GDM1 (cell line): Measurements from ENCODE around the gene SEMA6D.
"Not testable (repeated sequence)": the region's sequence is repeated elsewhere in the genome, so short reads cannot be mapped to it uniquely, and the experiment has no call there.

Source experiments
- DNase-seq: peaks from one replicate; lab custom pipeline; 2025; lab: John Stamatoyannopoulos, UW

The SEMA6D gene

DNA sequence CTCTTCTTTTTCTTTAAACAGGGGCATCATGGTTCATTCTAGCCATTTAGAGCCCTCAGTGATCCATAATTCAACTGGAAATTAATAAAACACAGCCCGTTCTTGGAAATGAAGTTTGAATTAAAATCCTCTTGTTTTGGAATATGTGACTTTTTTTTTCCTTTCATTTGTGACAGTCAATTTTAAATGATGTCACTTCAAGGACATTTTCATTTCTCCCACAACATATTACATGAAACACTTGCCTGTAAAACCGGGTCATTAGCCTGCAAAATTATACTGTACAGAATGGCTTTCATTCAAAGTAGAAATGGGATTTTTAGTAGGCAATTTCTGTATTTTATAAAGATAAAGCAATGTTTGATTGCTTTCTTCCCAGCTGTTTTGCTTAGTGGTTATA lies 789 bp upstream of the SEMA6D start:
- no peak for DNase-seq

DNA sequence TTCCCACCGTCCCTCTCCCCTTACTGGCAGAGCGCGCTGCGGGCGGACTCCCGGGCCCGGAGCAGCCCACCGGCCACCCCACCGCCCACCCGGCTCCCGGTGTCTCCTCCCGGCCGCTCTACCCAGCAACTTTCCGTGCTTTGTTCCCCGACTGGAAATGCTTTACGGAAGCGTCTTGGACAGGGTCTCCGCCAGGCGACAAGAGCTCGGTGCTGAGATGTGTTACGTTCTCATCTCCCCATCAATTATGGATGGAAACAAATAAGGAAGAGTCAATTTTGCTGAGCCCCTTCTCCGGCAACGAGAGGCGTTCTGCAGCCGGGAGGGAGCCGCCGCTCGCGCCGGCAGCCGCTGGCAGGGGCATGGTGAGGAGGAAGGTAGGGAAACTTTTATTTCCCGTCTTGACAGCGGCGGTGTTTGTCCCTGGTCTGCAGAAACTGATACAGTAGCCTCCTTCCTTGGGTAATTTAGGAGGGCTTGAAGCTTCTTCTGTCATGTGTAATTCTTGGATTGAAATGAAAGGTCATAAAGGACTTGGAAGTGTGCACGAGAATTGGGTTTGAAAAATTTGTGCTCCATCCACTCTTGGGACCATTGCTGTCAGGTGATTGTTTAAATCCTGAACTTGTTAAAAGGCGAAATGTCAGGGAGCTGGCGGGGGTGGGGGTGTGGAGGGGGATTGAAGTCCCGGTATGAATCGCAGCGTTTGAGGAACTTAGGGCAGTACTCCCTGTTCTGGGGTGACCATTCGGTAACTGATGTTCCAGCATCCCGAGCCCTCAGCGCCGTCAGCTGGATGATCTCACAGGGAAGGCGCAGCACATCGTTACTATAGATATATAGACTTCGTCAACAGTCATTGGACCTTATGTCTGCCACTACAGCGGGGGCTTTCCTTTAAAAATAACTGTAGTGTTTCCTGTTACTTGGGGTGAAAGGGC lies 1.5 kb downstream of the SEMA6D start:
- no peak for DNase-seq

DNA sequence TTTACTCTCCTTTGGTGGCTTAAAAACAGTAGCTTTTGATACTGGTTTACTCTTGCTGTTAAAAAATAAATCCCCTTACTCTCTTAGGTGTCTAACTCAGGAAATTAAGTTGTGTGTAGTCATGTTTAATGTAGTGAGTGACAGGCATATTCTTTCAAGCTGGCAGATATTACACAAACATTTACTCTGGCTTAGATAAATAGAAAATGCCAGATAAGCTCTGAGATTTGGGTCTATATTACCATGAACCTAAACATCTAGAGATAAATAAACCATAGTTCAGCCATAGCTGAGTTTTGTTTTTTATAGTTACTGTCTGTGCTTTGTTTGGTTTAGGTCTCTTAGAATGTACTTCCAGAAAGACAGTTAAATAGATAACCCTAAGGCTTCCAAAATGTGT lies 2.4 kb downstream of the SEMA6D start:
- DNase-seq = no peak

DNA sequence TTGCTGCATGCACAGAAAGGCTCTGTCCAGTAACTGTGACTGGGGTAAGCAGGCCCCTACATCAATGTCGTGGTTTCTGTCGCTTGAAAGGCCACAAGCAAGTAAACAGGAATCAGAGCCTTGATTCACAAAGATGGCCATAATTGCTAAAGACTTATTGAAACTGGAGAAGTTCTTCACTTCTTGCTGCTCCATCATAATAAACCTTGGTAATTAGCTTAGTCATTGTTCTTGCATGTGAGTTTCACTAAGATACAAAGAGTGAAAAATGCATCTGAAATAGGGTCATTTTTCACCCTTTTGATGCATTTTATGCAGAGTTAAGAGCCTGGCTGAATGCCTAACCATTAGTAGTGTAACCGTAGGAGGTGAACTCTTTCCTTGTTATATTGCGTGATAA lies 3.2 kb downstream of the SEMA6D start:
- DNase-seq = no peak

DNA sequence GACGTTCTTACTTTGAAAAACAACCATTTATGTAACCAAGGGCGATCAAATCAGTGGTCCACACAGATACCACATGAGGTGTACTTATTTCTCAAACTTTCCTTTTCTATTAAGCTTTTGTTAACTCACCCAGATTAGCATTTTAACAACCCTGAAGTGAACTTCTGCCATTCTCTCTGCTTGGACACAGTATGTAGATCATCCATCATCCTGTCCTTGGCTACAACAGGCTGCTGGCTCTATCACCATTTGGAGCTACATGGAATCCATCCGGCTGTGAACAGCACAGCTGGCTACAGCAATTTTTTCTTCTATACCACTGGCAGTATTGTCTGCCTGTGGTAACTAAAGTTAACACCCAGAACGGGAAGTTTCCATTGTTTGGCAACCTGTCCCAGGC lies 4.4 kb downstream of the SEMA6D start:
- DNase-seq = no peak

DNA sequence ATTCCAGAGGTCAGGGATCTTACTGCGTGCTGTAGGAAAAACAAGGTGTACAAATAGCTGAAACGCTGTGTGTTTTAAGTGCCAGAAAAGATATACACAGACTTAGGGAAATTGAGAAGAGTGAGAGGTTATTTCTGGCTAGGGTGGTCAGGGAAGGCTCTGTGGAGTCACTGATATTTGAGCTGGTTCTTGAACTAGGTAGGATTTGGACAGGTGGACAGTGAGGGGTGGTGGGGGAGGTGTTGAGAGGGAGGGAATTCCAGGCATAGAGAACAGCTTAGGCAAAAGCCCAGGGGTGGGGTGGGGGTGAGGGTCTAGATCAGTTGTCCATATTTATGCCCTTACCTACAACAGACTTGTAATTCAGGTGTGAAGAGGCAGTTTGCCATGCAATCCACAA lies 7.0 kb downstream of the SEMA6D start:
- DNase-seq = no peak

DNA sequence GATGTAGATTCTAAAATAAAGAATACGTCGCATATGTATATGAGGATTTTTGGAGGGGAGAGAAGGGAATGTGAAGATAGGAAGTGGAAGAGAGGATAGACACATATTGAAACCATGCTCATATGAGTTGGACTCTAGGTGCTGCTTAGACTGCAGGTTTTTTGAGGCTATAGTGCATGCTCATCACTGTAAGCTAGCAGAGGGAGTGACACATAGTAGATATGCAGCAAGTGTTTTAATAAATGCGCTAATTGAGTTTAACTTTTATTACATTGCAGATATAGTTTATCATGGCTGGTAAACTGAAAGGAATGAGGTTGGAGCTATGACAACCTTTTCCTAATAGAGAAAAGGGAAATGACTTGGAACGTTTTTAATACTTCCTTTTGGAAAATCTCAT lies 7.7 kb downstream of the SEMA6D start:
- DNase-seq = no peak

DNA sequence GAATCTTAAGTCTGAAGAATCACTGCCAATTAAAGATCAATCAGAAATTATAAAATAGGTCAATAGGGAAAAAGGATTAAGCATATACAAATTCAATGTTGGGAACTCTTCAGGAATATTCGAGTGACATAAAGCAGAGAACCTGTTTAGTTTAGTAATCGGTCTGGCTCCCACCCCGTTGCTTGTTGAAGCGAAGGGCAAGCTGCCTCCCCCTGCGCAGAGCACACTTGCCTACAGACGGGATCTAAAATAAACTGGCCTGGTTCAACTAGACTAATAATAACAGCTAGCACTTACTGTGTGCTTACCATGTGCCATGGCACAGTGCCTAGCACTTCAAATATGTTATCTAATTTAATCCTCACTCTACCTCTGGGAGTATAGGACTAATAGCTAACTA lies 8.6 kb downstream of the SEMA6D start:
- no peak for DNase-seq

DNA sequence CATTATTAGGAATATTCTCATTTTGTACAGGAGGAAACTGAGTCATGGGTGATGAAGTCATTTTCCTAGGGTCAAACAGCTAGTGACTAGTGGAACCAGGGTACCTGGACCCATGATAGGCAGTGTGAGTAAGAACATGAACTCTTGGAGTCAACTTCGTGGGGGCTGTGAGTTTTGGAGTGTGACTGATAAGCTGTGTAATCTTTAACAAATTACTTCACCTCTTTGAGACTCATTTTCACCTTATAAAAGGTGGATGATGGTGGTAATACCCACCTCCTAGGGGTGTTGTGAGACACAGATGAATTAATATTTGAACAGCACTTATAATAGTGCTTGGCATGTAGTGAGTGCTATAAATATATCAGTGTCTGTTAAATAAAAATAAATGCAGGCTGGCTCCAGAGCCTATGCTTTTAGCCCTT lies 9.1 kb downstream of the SEMA6D start:
- no peak for DNase-seq

DNA sequence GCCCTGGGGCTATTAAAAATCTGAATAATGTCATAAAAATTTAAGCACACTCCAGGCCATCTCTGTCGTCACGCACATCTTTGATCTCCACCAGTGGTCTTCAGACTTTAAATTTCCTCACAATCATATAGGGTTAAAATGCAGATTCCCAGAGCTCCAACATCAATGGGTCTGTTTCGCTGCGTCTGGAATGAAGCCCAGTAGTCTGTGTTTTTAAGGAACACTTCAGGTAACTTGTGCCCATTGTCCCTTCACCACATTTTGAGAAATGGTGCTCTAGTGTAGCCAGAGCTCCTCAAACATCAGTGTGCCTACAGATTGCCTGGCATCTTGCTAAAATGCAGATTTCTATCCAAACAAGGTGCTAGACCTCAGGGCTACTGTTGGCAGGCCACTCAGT lies 9.8 kb downstream of the SEMA6D start:
- no peak for DNase-seq

DNA sequence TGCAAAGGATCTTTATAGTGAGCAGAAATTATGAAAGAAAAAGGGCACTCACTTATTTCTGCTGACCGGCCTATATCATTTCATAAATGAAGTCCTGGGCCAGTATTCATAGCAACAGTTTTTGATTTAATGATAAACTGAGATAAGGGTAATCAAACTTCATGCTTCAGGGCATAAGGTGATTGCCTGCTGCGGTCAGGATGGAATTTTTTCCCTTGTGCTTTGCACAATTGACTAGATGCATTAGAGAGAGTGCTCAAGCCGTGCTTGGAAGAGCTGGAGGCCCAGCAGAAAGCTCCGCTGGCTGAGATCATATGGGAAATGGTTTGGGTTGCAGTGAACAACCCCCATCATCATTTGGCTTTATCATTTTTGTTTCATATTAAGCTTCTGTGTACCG lies 10.4 kb downstream of the SEMA6D start:
- DNase-seq = no peak

DNA sequence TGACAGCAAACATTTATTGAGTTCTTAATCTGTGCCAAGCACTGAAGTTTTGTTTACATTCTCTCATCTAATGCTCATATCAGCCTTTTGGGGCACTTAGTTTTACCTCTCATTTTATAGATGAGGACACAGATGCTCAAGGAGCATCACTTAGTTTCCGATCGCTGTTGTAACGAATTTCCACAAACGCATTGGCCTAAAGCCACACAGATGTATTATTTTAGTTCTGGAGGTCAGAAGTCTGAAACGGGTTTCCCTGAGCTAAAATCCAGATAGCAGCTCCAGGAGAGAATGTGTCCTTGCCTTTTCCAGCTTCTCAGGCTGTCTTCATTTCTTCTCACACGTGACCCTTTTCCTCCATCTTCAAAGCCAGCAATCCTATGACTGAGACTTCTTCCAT lies 11.1 kb downstream of the SEMA6D start:
- DNase-seq = no peak

DNA sequence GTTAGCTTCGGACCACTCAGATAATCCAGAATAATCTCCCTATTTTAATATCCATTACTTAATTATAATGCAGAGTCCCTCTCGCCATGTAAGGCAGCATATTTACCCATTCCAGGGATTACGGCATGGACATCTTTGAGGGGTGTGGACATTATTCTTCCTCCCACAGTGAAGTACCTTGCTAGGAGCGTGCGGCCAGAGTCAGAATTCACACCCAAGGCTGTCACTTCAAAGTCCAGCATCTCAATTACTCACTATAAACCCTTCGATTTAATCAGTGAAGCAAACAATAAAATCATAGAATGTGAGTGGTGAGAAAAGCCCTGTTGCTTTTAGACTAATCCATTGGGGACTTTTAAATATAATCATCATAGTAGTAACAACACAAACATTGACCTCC lies 11.6 kb downstream of the SEMA6D start:
- DNase-seq = no peak

DNA sequence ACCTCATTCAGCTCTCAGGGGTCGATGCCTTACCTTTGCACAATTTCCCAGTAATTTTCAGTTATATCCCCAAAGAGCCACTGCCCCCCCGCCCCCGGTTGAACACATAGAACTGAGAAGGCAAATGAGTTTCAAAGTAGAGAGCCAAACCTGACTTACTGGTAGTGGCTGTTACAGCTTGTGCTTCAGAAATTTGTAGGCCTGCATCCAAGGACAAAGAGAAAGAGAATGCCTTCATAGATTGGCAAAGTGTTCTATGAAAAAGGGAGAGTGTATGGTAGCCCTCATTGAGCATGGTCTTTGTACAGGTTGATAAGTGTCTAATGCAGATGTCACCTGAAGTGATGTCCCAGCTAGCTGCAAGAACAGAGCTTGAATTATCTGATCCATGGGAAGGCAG lies 13.9 kb downstream of the SEMA6D start:
- no peak for DNase-seq

DNA sequence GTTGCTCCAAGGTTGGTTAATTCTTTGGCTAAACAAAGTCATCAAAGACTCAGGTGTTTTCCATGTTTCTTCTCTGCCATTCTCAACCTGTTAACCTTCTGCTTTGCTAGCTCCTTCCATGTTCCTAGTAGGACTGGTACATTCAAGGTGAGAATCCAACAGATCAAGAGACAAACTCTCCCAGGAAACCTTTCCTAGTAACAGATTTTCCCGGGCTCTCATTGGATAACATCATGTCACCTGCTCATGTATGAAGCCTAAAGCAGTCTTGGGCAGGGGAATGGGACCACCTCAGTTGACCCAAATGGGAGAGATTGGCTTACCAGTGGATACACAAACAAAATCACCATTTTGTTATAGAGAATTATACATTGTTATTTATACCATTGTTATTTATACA lies 14.9 kb downstream of the SEMA6D start:
- no peak for DNase-seq

DNA sequence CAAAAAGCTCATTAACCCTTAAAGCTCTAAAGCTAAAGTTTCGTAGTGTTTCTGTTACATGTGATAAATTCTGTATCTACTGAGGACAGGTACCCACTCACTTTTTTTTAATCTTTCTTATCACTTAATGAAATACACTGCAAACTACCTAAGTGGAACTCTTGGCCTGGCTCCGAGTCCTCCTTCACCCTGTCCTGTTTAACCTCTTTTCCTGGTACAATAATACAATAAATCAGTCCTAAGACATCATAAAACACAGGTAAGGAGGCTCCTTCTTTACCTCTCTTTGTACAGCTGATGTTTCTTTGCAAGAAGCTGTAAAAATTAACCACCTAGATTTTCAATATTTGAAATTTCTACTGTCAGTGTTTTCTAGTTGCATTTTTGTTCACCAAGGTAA lies 15.8 kb downstream of the SEMA6D start:
- DNase-seq = no peak

DNA sequence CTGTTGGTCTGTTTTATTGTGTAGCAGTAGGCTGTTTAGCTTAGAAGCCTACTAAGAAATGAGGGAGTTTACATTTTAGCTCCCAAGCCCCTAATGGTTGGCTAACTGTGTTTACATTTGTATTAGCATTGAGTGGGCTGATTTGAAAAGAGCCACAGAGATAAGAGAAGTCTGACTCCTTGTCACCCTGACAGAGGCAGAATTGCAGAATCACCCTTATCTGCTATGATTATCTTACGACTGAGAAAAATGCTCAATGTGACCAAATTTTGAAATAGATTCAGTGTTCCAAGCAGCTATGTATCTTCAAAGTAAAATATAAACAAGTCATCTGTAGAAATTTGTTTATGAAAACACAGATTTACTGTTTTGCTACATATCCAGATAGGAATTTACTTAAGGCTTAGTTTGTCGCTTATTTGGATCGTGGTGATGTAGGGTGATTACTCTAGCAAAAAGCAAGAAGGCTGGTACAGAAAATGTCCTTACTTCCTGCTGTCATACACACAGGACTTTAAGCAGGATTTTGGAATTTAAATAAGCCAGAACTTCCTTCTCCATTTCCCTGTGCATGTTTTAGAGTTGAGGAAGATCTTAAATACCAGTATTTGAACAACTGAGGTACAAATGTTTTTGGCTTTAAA lies 19.0 kb downstream of the SEMA6D start:
- DNase-seq = no peak

DNA sequence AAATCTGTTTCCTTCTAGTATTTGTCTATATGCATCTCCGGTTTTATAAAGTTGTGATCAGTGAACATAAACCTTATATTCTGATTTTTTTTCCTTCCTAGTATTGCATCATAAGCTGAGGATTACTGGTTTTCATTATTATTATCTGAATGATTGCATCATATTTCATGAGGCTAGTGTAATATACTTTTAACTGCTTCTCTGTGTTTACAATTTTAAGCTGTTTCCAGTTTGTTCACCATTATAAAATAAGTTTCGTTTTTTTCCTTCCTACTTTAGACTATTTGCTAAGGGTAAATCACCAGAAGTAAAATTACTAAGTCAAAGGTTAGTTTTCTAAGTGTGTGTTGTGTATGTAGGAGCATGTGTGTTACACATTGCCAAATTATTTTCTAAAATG lies 20.2 kb downstream of the SEMA6D start:
- DNase-seq = no peak

DNA sequence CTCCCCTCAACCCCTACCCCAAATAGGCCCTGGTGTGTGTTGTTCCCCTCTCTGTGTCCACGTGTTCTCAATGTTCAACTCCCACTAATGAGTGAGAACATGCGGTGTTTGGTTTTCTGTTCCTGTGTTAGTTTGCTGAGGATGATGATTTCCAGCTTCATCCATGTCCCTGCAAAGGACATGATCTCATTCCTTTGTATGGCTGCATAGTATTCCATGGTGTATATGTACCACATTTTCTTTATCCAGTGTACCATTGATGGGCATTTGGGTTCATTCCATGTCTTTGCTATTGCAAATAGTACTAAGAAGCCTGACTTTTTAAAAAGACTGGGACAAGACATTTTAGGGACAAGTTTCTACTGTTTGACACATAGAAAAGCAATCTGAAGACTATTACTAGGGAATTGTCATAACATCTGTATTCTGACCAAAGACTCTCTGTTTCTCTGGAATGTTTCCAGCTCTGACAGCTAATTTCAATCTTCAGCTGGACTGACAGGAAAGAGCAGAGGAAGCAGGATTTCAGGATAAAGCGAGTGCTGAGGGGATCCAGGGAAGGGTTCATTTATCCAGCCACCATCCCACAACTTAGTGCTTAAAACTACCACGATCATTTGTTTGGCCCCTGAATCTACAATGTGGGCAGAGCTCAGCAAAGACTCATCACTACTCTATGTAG lies 21.0 kb downstream of the SEMA6D start:
- not testable (repeated sequence) for DNase-seq

DNA sequence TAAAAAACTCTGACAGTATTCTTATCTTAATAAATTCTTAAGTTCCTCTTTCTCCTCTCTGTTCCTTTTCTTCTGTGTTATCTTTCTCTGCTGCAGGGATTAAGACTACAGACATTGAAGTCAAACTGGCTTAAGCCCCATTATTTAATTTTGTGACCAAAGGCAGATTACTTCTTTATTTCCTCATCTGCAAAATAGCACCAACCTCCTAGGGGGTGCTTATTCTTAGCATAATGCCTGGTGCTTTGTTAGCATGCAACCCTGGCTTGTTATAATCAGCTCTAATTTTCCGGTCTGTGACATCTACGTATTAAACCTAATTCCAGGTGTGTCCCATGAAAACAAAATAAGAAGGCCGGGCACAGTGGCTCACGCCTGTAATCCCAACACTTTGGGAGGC lies 23.8 kb downstream of the SEMA6D start:
- no peak for DNase-seq

DNA sequence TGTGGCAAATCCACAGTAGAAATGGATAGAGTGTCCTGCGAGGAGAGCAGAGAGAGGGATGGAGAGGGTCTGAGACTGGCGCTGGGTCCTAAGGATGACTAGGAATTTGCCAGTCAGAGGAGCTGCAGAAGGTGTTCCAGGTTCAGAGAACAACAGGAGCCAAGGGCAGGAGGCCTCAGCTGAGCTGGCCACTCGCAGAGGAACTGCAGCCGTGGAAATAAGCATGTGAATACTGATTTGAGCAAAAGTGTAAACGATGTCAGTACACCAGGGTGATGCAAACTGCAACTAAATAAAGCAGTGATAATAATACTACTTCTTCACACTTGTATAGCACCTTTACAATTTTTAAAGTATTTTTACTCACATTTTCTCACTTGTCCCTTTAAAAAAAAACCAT lies 24.6 kb downstream of the SEMA6D start:
- no peak for DNase-seq

DNA sequence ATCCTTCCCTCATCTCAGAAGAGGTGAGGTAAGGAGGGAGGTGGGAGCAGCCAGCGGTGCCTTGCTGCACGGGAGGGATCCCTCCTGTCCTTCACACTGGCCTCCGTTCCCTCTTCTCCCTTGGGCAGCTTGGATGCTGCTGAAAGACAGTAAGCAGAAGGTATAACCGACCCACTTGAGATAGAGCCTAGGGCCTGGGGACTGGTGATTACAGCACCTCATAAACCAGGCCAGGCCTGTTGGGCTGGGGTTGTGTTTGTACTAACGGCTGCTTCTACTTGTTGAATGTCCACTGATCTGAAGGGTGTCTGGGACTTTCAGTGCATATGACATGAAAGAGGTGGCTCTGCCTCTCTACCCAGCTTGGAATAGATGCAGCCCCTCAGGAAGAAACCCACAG lies 25.0 kb downstream of the SEMA6D start:
- no peak for DNase-seq

DNA sequence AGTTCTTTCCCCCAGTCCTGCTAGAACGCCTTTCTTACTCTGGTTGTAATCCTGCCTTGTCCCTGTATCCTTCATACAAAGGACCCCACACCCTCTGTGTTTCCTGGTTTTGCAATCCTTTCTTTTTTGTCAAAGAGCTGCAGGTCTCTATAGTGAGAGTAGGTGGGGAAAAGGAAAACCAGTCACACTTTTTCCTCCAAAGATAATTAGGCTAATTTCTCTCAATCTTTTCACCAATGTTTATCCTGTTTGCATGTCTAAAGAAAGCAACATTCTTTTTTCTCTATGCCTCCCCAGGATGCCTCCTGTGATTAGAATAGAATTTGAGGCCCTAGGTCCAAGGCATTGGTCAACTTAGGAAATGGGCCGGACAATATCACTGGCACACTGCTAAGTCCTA lies 25.4 kb downstream of the SEMA6D start:
- DNase-seq = no peak
